Nephron progenitor cell (in vitro differentiated cells): ENCODE results near the gene HOXC12.
A peak's percentile ranks its signal among the peaks of the same experiment; 100 is the strongest.

ENCODE experiments used
- DNase-seq: peaks from one replicate; pipeline ENCODE4 v3.0.0; 2021
- H3K27ac Mint-ChIP-seq: 2 replicates; pipeline ENCODE4 v1.8.0; 2021; ENCODE audit warnings: mild to moderate bottlenecking, moderate library complexity, mixed read lengths
- H3K27me3 Mint-ChIP-seq: 2 replicates; pipeline ENCODE4 v1.8.0; 2021; ENCODE audit warnings: mild to moderate bottlenecking, low read depth, mixed read lengths; ENCODE audit not compliant: poor library complexity
- H3K36me3 Mint-ChIP-seq: 2 replicates; pipeline ENCODE4 v1.8.0; 2021; ENCODE audit warnings: low read depth, mixed read lengths
- H3K4me1 Mint-ChIP-seq: 2 replicates; pipeline ENCODE4 v1.8.0; 2021; ENCODE audit warnings: mixed read lengths
- H3K4me3 Mint-ChIP-seq: 2 replicates; pipeline ENCODE4 v1.8.0; 2021; ENCODE audit warnings: mild to moderate bottlenecking, moderate library complexity, mixed read lengths
- H3K9me3 Mint-ChIP-seq: 2 replicates; pipeline ENCODE4 v1.8.0; 2021; ENCODE audit warnings: mild to moderate bottlenecking, moderate library complexity, mixed read lengths
- CTCF ChIP-seq: fragments of 200-600 bp; sonication (generic); IDR thresholded peaks from 2 replicates; pipeline ENCODE4 v1.5.0; 2021; ENCODE audit warnings: antibody characterized with exemption

The HOXC12 gene

GRCh38 chr12:53935383-53936341 lies 19.0 kb upstream of the HOXC12 start:
- Mint-ChIP-seq H3K4me1 (peaks cover 6% of the 10 kb centered on the region), H3K27me3 (peaks cover 100% of the 10 kb centered on the region), H3K36me3 (no peaks in the 10 kb centered on the region), H3K4me3 (peak overlapping the region; percentile 64), H3K9me3 (peaks cover 9% of the 10 kb centered on the region), H3K27ac (no peak overlapping the region)
- peak; percentile 37 for DNase-seq
- no peak for TF ChIP-seq CTCF

- H3K9me3 Mint-ChIP-seq: peaks cover 9% of the 10 kb centered on the region
- H3K27ac Mint-ChIP-seq: no peak overlapping the region
- H3K4me1 Mint-ChIP-seq: peaks cover 6% of the 10 kb centered on the region
- no peak for DNase-seq
- TF ChIP-seq CTCF: no peak
- H3K27me3 Mint-ChIP-seq: peaks cover 100% of the 10 kb centered on the region
- H3K4me3 Mint-ChIP-seq: no peak overlapping the region
- H3K36me3 Mint-ChIP-seq: no peaks in the 10 kb centered on the region
These were observed 17.6 kb upstream of the HOXC12 start for GRCh38 chr12:53937099-53937498.

GRCh38 chr12:53937596-53938325 lies 16.9 kb upstream of the HOXC12 start:
- H3K9me3 Mint-ChIP-seq: peaks cover 12% of the 10 kb centered on the region
- H3K27me3 Mint-ChIP-seq: peaks cover 100% of the 10 kb centered on the region
- H3K4me3 Mint-ChIP-seq: no peak overlapping the region
- no peak overlapping the region for H3K27ac Mint-ChIP-seq
- H3K4me1 Mint-ChIP-seq: peaks cover 6% of the 10 kb centered on the region
- no peaks in the 10 kb centered on the region for H3K36me3 Mint-ChIP-seq
- no peak for TF ChIP-seq CTCF
- no peak for DNase-seq

GRCh38 chr12:53938326-53939140 lies 16.2 kb upstream of the HOXC12 start, which contains the start of gene HOXC13:
Gene HOXC13 (plus strand): TSS chr12:53938831. CDS start chr12:53938907, 76 bp downstream.
- Mint-ChIP-seq H3K4me1 (peaks cover 6% of the 10 kb centered on the region), H3K27ac (no peak within 1 kb of the TSS), H3K27me3 (peaks cover 100% of the 10 kb centered on the region), H3K36me3 (no peaks in the 10 kb centered on the region), H3K9me3 (peaks cover 12% of the 10 kb centered on the region), H3K4me3 (no peak within 1 kb of the TSS)
- TF ChIP-seq CTCF: no peak
- DNase-seq: peak; percentile 90

- Mint-ChIP-seq H3K4me1 (peaks cover 6% of the 10 kb centered on the region), H3K27me3 (peaks cover 100% of the 10 kb centered on the region), H3K4me3 (no peak overlapping the region), H3K36me3 (no peaks in the 10 kb centered on the region), H3K9me3 (peaks cover 6% of the 10 kb centered on the region), H3K27ac (no peak overlapping the region)
- DNase-seq: peak; percentile 57
- TF ChIP-seq CTCF: no peak
These were observed 15.3 kb upstream of the HOXC12 start for GRCh38 chr12:53939141-53940108.
